HCT116 (cell line): Measurements from ENCODE around the gene SEMA4D. TPM values are rescaled to one million over a fixed set of nuclear protein-coding genes. Genes with fewer than 3 reads are reported as not detected.

Experiments
- ATAC-seq: fragments of 200-7000 bp; cut with Tn5 transposase; 2 replicates; pipeline ENCODE4 v1.9.1; 2020; ENCODE audit warnings: mild to moderate bottlenecking, moderate library complexity
- BruUV-seq: library from RNA; stranded (reverse); fragments of 400-500 nt; replicated peaks from 2 replicates; lab custom pipeline; 2021; lab: Mats Ljungman, UMichigan
- CTCF ChIA-PET: fragments of 300-600 bp; sonication (Branson Sonifier 250); formaldehyde crosslinking; loops from one replicate; lab custom pipeline; 2021; ENCODE audit warnings: antibody characterized with exemption; lab: Charles Lee
- POLR2A ChIA-PET: fragments of 300-600, 350-600 bp; sonication (Branson Sonifier 250); formaldehyde crosslinking; loops from one replicate; lab custom pipeline; 2021; ENCODE audit warnings: antibody characterized with exemption; lab: Charles Lee
- RAD21 ChIA-PET, 2 experiments: fragments of 300-600 bp; sonication (Branson Sonifier 250); formaldehyde crosslinking; loops; one replicate each; lab custom pipeline; 2023; ENCODE audit warnings: low total read pairs in 2 of 2; ENCODE audit not compliant: uncharacterized antibody in 2 of 2, unreplicated experiment in 2 of 2, low non-redundant PET in 1 of 2; lab: Charles Lee
- DNase-seq: peaks from one replicate; pipeline ENCODE4 v3.0.0-alpha.2; 2010; ENCODE audit warnings: low read depth, low spot score
- H2AFZ ChIP-seq: fragments of 200-600 bp; shearing (Covaris generic), sonication (generic); 2 replicates; pipeline ENCODE4 v1.6.1; 2017; ENCODE audit warnings: low read depth, mixed run types, mixed read lengths, antibody characterized with exemption, low read length; ENCODE audit not compliant: poor library complexity, severe bottlenecking
- H3K27ac ChIP-seq: 2 replicates; pipeline ENCODE4 v1.5.1; 2012; ENCODE audit warnings: low read depth, low read length
- H3K27me3 ChIP-seq: fragments of 200-600 bp; sonication (generic); 2 replicates; pipeline ENCODE4 v1.6.1; 2016; ENCODE audit warnings: mixed run types, low read length, mixed read lengths; ENCODE audit not compliant: insufficient read depth
- H3K36me3 ChIP-seq, 2 experiments: fragments of 200-500 bp in 1 of 2; fragments of 200-600 bp in 1 of 2; sonication (Bioruptor generic) in 1 of 2; sonication (generic) in 1 of 2; 2 replicates each; pipeline versions ENCODE4 v1.5.1 to v1.6.1; 2014 to 2016; ENCODE audit warnings: low read length in 2 of 2, inconsistent platforms in 1 of 2, mixed read lengths in 1 of 2, mixed run types in 1 of 2; ENCODE audit not compliant: insufficient read depth in 2 of 2, control insufficient read depth in 1 of 2
- H3K4me1 ChIP-seq, 2 experiments: fragments of 200-600 bp in 1 of 2; sonication (generic) in 1 of 2; 2 replicates each; pipeline versions ENCODE4 v1.5.1 to v1.6.1; 2012 to 2017; ENCODE audit warnings: low read length in 2 of 2, inconsistent platforms in 1 of 2, mild to moderate bottlenecking in 1 of 2, mixed read lengths in 1 of 2, mixed run types in 1 of 2, moderate library complexity in 1 of 2; ENCODE audit not compliant: insufficient read depth in 2 of 2, control insufficient read depth in 1 of 2
- H3K4me2 ChIP-seq: fragments of 200-600 bp; sonication (generic); 2 replicates; pipeline ENCODE4 v1.6.1; 2017; ENCODE audit warnings: mixed run types, low read length, mixed read lengths
- H3K4me3 ChIP-seq, 2 experiments: fragments of 200-600 bp in 1 of 2; sonication (generic) in 1 of 2; replicated peaks in 1 of 2; 2 replicates each; pipeline ENCODE4 v1.5.1; 2011 to 2016; ENCODE audit warnings: low read length in 2 of 2, control low read depth in 1 of 2, low read depth in 1 of 2, mild to moderate bottlenecking in 1 of 2, mixed read lengths in 1 of 2, mixed run types in 1 of 2
- H3K79me2 ChIP-seq: fragments of 200-600 bp; sonication (generic); 2 replicates; pipeline ENCODE4 v1.6.1; 2017; ENCODE audit warnings: mild to moderate bottlenecking, mixed run types, low read length, moderate library complexity, mixed read lengths; ENCODE audit not compliant: insufficient read depth
- H3K9ac ChIP-seq: fragments of 200-600 bp; sonication (generic); 2 replicates; pipeline ENCODE4 v1.6.1; 2016; ENCODE audit warnings: low read length, mixed read lengths
- H3K9me2 ChIP-seq: fragments of 200-600 bp; sonication (generic), shearing (Covaris generic); 2 replicates; pipeline ENCODE4 v1.6.1; 2017; ENCODE audit warnings: mixed run types, mild to moderate bottlenecking, moderate library complexity; ENCODE audit not compliant: insufficient read depth
- H3K9me3 ChIP-seq, 2 experiments: fragments of 200-500 bp in 1 of 2; fragments of 200-600 bp in 1 of 2; sonication (Bioruptor generic) in 1 of 2; sonication (generic) in 1 of 2; 2 replicates each; pipeline ENCODE4 v1.6.1; 2014 to 2017; ENCODE audit warnings: low read length in 2 of 2, mixed read lengths in 2 of 2, inconsistent platforms in 1 of 2, low read depth in 1 of 2, mild to moderate bottlenecking in 1 of 2, mixed run types in 1 of 2, moderate library complexity in 1 of 2; ENCODE audit not compliant: control insufficient read depth in 1 of 2, insufficient read depth in 1 of 2
- H4K20me1 ChIP-seq: fragments of 200-600 bp; sonication (generic), shearing (Covaris generic); 2 replicates; pipeline ENCODE4 v1.6.1; 2017; ENCODE audit warnings: mixed run types, mild to moderate bottlenecking, moderate library complexity; ENCODE audit not compliant: insufficient read depth
- ATF3 ChIP-seq: IDR thresholded peaks from 2 replicates; pipeline ENCODE4 v1.6.1; 2012
- CBX3 ChIP-seq: IDR thresholded peaks from 2 replicates; pipeline ENCODE4 v1.6.1; 2012; ENCODE audit warnings: low read depth
- CEBPB ChIP-seq: IDR thresholded peaks from 2 replicates; pipeline ENCODE4 v1.6.1; 2012; ENCODE audit warnings: low read depth
- EGR1 ChIP-seq: IDR thresholded peaks from 2 replicates; pipeline ENCODE4 v1.6.1; 2012; ENCODE audit warnings: low read depth
- ELF1 ChIP-seq: IDR thresholded peaks from 2 replicates; pipeline ENCODE4 v1.6.1; 2012; ENCODE audit warnings: low read depth, borderline replicate concordance
- EZH2phosphoT487 ChIP-seq: fragments of 200-600 bp; IDR thresholded peaks from 2 replicates; pipeline ENCODE4 v1.6.1; 2018; ENCODE audit warnings: antibody characterized with exemption, borderline replicate concordance
- JUND ChIP-seq: IDR thresholded peaks from 2 replicates; pipeline ENCODE4 v1.6.1; 2012
- POLR2A ChIP-seq: IDR thresholded peaks from 2 replicates; pipeline ENCODE4 v1.7.0; 2011; ENCODE audit warnings: borderline replicate concordance; ENCODE audit not compliant: insufficient read depth, insufficient read length; ENCODE audit errors: extremely low read depth
- POLR2AphosphoS5 ChIP-seq: IDR thresholded peaks from 2 replicates; pipeline ENCODE4 v1.6.1; 2011; ENCODE audit warnings: mild to moderate bottlenecking, low read depth, low read length, moderate library complexity
- RAD21 ChIP-seq: IDR thresholded peaks from 2 replicates; pipeline ENCODE4 v1.6.1; 2012; ENCODE audit warnings: low read depth, mild to moderate bottlenecking
- REST ChIP-seq: IDR thresholded peaks from 2 replicates; pipeline ENCODE4 v1.6.1; 2012; ENCODE audit warnings: low read depth
- SP1 ChIP-seq: IDR thresholded peaks from 2 replicates; pipeline ENCODE4 v1.6.1; 2012; ENCODE audit warnings: low read depth
- SRF ChIP-seq: IDR thresholded peaks from 2 replicates; pipeline ENCODE4 v1.6.1; 2012; ENCODE audit warnings: low read depth
- TCF7L2 ChIP-seq: IDR thresholded peaks from 2 replicates; pipeline ENCODE4 v1.7.0; 2011; ENCODE audit warnings: borderline replicate concordance, inconsistent platforms; ENCODE audit not compliant: insufficient read depth, insufficient read length; ENCODE audit errors: extremely low read depth
- YY1 ChIP-seq: IDR thresholded peaks from 2 replicates; pipeline ENCODE4 v1.6.1; 2011; ENCODE audit warnings: low read length, low read depth, moderate library complexity, mild to moderate bottlenecking; ENCODE audit not compliant: insufficient replicate concordance; ENCODE audit errors: extremely low read depth
- ZNF274 ChIP-seq: fragments of 200-500 bp; sonication (Bioruptor generic); IDR thresholded peaks from 2 replicates; pipeline ENCODE4 v1.6.1; 2014; ENCODE audit warnings: mild to moderate bottlenecking, low read depth, low read length, inconsistent platforms
- intact Hi-C: fragments of 100-400 bp; cut with micrococcal nuclease; formaldehyde crosslinking; loops from 2 replicates; pipeline ENCODE4 v1.10.0; 2022
- total RNA-seq: library from RNA; stranded (reverse); gene quantifications from one replicate; pipeline ENCODE4 v1.2.1, GENCODE V29; 2021; ENCODE audit not compliant: unreplicated experiment

The SEMA4D gene
- total RNA-seq, 1 experiment from 2014 or later, result 32.0 TPM

- TF ChIP-seq CBX3, result no peak
- TF ChIP-seq ZNF274, result no peak
- no peak; the same call in 1 of the 2 replicates for TF ChIP-seq SP1
- TF ChIP-seq EZH2phosphoT487, result no peak
- no peak for TF ChIP-seq YY1
- TF ChIP-seq POLR2AphosphoS5, result no peak
- TF ChIP-seq SRF, result no peak
- POLR2A ChIA-PET, result no interaction called here
- H4K20me1 ChIP-seq, result no peaks in the 10 kb centered on the region
- RAD21 ChIA-PET, result no interaction called here
- H3K79me2 ChIP-seq, result no peaks in the 10 kb centered on the region
- no peak overlapping the region for H3K9ac ChIP-seq
- H3K4me3 ChIP-seq, result no peak overlapping the region
- CTCF ChIA-PET, result no interaction called here
- no peak overlapping the region for H3K27ac ChIP-seq
- H3K27me3 ChIP-seq, result no peaks in the 10 kb centered on the region
- intact Hi-C loops, result no loop called here
- ATAC-seq, result peak; percentile 94
- no peaks in the 10 kb centered on the region for H3K9me3 ChIP-seq
- H3K4me1 ChIP-seq, result peaks cover 25 to 42% of the 10 kb centered on the region in 2 experiments
- H3K36me3 ChIP-seq, result no peaks in the 10 kb centered on the region
- peak overlapping the region; percentile 33 for H3K4me2 ChIP-seq
- DNase-seq, result peak; percentile 43
- BruUV-seq, result no TSS peak
- no peak overlapping the region for H2AFZ ChIP-seq
- no peaks in the 10 kb centered on the region for H3K9me2 ChIP-seq
These were observed 62.7 kb downstream of the SEMA4D start for GRCh38 chr9:89435071-89435823.

GRCh38 chr9:89434636-89435035 is 63.3 kb downstream of the SEMA4D start:
- ATAC-seq (no peak), DNase-seq (no peak)
- H3K36me3 ChIP-seq, result no peaks in the 10 kb centered on the region
- ChIA-PET CTCF (no interaction called here), POLR2A (no interaction called here), RAD21 (no interaction called here)
- no peak overlapping the region for H3K4me2 ChIP-seq
- intact Hi-C loops, result loop anchor here (5.0 kb wide), 1 partner anchor 63 kb away; the partner anchor contains the start of gene SEMA4D
- H3K27me3 ChIP-seq, result no peaks in the 10 kb centered on the region
- no peaks in the 10 kb centered on the region for H3K9me2 ChIP-seq
- BruUV-seq, result no TSS peak
- no peak overlapping the region for H3K4me3 ChIP-seq
- no peaks in the 10 kb centered on the region for H3K79me2 ChIP-seq
- H2AFZ ChIP-seq, result no peak overlapping the region
- no peak overlapping the region for H3K9ac ChIP-seq
- peaks cover 25 to 45% of the 10 kb centered on the region in 2 experiments for H3K4me1 ChIP-seq
- H3K9me3 ChIP-seq, result no peaks in the 10 kb centered on the region
- H4K20me1 ChIP-seq, result no peaks in the 10 kb centered on the region
- H3K27ac ChIP-seq, result no peak overlapping the region
- TF ChIP-seq SP1, result no peak
- TF ChIP-seq REST, result no peak
- TF ChIP-seq ATF3, result no peak
- TF ChIP-seq YY1, result no peak
- TF ChIP-seq EZH2phosphoT487, result no peak
- no peak for TF ChIP-seq CEBPB
- no peak for TF ChIP-seq EGR1
- TF ChIP-seq SRF, result no peak
- TF ChIP-seq CBX3, result no peak
- TF ChIP-seq POLR2AphosphoS5, result no peak
- no peak for TF ChIP-seq ELF1
- TF ChIP-seq RAD21, result no peak
- no peak for TF ChIP-seq ZNF274
- TF ChIP-seq POLR2A, result no peak
- no peak for TF ChIP-seq TCF7L2
- no peak for TF ChIP-seq JUND
